ENCODE measurements around the gene PLS1.
"Not testable (repeated sequence)": the region's sequence is repeated elsewhere in the genome, so short reads cannot be mapped to it uniquely, and the experiment has no call there.

Gene PLS1

DNA sequence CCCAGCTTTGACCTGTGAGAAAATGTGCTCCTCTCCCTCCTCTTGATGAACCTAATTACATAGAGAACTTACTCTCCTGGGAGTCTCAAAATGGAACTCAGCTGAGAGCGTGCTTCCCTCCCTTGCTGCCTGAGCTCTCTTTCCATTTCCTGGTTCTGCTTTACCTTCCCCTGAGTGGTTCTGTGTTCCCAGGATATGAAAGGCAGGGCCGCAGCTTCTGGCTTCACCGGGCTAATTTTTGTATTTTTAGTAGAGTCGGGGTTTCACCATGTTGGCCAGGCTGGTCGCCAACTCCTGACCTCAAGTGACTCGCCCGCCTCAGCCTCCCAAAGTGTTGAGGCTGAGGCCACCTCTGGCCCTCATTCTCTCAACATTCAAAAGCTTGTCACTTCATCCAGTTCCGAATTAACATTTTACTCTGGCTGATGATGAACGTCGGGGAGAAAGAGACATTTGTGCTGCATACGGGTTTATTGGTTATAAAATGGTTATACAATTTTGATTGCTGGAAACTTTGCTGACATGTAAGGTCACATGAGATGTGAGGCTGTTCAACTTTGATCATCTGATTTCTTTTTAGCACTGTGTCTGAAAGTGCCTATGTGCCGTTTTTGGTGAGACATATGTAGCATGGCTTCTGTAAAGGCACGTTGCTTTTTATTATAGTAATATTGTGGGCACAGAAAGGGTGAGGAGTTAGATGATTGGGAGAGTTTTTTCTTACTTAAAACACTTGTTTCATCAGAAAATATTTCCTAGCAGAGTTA, 6.6 kb downstream of the PLS1 start:
- H3K4me3 ChIP-seq (ENCODE audit: low read depth, low read length) = no peak overlapping the region
- TF ChIP-seq, protein P1, sequence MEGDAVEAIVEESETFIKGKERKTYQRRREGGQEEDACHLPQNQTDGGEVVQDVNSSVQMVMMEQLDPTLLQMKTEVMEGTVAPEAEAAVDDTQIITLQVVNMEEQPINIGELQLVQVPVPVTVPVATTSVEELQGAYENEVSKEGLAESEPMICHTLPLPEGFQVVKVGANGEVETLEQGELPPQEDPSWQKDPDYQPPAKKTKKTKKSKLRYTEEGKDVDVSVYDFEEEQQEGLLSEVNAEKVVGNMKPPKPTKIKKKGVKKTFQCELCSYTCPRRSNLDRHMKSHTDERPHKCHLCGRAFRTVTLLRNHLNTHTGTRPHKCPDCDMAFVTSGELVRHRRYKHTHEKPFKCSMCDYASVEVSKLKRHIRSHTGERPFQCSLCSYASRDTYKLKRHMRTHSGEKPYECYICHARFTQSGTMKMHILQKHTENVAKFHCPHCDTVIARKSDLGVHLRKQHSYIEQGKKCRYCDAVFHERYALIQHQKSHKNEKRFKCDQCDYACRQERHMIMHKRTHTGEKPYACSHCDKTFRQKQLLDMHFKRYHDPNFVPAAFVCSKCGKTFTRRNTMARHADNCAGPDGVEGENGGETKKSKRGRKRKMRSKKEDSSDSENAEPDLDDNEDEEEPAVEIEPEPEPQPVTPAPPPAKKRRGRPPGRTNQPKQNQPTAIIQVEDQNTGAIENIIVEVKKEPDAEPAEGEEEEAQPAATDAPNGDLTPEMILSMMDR (IDR thresholded peaks at IDR 0.05; ENCODE audit: low read depth, low read length) = no peak

- not testable (repeated sequence) for H3K4me3 ChIP-seq (ENCODE audit: low read depth, low read length)
These were observed 7.2 kb downstream of the PLS1 start for GRCh38 chr3:142603386-142603705.

DNA sequence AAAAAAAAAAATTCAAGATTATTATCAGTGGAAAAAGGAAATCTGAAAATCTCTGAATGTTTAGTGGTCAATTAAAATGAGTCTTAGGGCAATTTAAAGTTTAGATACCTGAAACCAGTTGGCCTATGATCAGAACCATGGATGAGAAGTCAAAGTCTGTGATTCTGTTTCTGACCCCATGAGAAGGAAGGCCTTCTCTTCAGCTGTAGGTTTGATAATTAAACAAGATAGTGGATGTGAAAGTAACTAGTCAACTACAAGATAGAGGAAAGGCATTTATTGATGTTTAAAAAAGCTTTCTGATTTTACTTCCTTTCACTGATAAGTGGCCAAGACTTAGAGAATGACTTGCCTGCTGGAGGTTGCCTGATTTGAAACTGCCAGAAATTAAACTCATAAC, 8.7 kb downstream of the PLS1 start:
- no peak overlapping the region for H3K4me3 ChIP-seq (ENCODE audit: low read depth, low read length)
- TF ChIP-seq, protein P1 (IDR thresholded peaks at IDR 0.05; ENCODE audit: low read depth, low read length) = no peak

GRCh38 chr3:142608631-142609030, 12.4 kb downstream of the PLS1 start:
- H3K4me3 ChIP-seq (ENCODE audit: low read depth, low read length) = no peak overlapping the region
- TF ChIP-seq, protein P1 (IDR thresholded peaks at IDR 0.05; ENCODE audit: low read depth, low read length) = no peak

DNA sequence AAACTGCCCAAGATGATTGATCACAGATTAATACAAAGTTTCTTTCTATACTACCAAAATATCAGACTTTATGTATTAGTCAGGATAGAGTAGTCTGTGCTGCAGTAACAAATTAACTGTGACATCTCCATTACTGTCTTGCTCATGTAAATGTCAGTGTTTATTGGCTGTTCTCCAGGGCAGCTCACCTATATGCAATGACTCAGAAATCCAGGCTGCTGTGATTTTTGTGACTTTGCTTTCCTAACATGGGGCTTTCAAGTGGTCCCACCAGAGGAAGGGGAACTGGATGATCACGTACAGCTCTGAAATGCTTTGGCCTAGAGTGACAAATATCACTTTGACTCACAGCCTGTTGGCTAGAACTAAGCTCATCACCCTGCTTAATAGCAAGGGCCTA, 12.9 kb downstream of the PLS1 start:
- TF ChIP-seq, protein P1 (IDR thresholded peaks at IDR 0.05; ENCODE audit: low read depth, low read length) = no peak
- no peak overlapping the region for H3K4me3 ChIP-seq (ENCODE audit: low read depth, low read length)

GRCh38 chr3:142611206-142611605, 15.0 kb downstream of the PLS1 start:
- TF ChIP-seq, protein P1 (IDR thresholded peaks at IDR 0.05; ENCODE audit: low read depth, low read length) = no peak
- H3K4me3 ChIP-seq (ENCODE audit: low read depth, low read length) = no peak overlapping the region

DNA sequence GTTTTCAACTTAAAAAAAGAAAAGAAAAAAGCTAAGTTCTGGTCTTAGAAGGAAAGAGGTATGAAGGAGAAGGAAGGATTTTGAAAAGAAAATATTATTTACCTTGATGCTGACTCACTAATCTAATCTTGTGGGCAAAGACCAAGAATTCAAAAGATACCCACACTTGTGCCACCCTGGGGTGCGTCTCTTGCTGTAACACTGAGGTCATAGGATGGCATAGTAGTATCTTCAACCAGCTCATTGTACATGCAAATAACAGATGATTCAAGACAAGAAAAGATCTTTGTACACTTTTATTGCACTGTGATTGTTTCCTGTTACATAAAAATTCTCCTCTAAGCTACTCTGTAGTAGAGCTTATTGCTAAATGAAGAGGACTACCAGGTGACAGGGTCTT, 17.3 kb downstream of the PLS1 start:
- TF ChIP-seq, protein P1 (IDR thresholded peaks at IDR 0.05; ENCODE audit: low read depth, low read length) = no peak
- no peak overlapping the region for H3K4me3 ChIP-seq (ENCODE audit: low read depth, low read length)

DNA sequence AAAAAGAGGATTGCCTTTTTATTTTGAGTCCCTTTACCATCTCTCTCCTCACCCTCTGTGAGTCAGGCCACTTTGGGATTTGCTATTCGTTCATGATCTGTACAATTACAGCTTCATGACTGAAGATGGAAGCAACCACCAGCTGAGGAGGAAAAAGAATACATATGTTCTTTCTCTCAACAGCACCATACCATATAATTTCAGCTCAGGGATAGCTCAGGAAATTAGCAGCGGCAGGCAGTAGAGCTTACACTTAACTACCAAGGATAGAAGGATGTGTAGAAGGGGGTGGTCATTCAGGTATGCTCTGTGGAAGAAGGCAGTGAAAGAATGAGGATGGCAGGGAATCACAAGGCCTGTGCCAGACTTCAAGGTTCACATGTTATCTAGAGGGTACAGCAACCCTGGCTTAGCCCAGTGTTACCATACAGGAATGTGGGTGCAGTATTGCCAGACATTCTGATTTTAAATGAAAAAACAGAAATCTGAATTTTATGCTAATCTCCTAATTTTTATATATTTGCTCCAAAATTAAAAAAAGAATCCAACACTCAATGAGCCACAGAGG, 17.9 kb downstream of the PLS1 start:
- H3K4me3 ChIP-seq (ENCODE audit: low read depth, low read length) = no peak overlapping the region
- TF ChIP-seq, protein P1 (IDR thresholded peaks at IDR 0.05; ENCODE audit: low read depth, low read length) = no peak

All from WI38 (cell line).